ENCODE measurements around the gene GSTP1. TPM values are rescaled to one million over a fixed set of nuclear protein-coding genes. Genes with fewer than 3 reads are reported as not detected.
"Not testable (repeated sequence)": the region's sequence is repeated elsewhere in the genome, so short reads cannot be mapped to it uniquely, and the experiment has no call there.

The GSTP1 gene
- total and polyA plus RNA-seq, 2 donors (not counting 1 experiment from before 2014, with no cell fraction given): 360 to 642 TPM

DNA sequence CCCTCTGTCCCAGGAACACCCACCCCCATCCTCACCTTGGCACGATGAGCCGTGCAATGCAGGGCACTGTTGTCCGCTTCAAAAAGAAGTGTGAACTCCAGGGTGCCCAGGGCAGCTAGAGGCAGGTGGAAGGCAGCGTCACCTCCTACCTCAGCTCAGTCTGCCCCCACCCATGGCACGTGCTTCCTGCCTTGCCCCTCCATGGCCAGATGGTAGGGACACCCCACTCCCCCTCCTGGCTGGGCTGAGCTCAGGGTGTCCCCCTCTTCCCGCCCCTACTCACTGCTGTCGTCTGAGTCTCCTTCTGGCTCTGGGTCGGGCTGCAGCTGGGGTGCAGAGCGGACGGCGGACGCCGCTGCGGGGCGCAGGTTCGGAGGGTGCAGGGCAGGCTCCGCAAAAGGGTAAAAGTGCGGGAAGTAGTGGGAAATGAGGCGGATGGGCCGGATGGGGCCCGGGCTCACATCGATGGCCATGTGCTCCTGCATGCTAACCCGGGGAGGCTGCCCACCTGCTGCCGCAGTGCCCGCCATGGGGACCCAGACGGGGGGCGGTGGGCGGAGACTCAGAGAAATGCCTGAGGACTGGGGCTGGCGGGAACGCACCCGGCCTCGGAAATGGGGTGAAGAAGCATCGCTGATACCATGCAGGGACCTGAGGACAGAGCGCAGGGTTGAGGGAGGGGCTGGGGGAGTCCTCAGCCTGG, 32.3 kb downstream of the GSTP1 start:
- TF ChIP-seq, protein P1, sequence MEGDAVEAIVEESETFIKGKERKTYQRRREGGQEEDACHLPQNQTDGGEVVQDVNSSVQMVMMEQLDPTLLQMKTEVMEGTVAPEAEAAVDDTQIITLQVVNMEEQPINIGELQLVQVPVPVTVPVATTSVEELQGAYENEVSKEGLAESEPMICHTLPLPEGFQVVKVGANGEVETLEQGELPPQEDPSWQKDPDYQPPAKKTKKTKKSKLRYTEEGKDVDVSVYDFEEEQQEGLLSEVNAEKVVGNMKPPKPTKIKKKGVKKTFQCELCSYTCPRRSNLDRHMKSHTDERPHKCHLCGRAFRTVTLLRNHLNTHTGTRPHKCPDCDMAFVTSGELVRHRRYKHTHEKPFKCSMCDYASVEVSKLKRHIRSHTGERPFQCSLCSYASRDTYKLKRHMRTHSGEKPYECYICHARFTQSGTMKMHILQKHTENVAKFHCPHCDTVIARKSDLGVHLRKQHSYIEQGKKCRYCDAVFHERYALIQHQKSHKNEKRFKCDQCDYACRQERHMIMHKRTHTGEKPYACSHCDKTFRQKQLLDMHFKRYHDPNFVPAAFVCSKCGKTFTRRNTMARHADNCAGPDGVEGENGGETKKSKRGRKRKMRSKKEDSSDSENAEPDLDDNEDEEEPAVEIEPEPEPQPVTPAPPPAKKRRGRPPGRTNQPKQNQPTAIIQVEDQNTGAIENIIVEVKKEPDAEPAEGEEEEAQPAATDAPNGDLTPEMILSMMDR (conservative IDR thresholded peaks at IDR 0.05 in 1 of 2, IDR thresholded peaks at IDR 0.05 in 1 of 2; ENCODE audit: low read depth in 1 of 2, low read length in 2 of 2): no peak
- TF ChIP-seq EZH2 (IDR thresholded peaks at IDR 0.05; ENCODE audit: low read length, missing control alignments): no peak
- H3K27me3 ChIP-seq (ENCODE audit: control insufficient read depth, insufficient read depth, low read length): peaks cover 15% of the 10 kb centered on the region
- no peak overlapping the region for H3K9ac ChIP-seq (ENCODE audit: insufficient read depth, low read length)
- no peak for DNase-seq (ENCODE audit: low read depth in 2 of 2)
- H3K27ac ChIP-seq (ENCODE audit: insufficient read depth, low read length): no peak overlapping the region
- H3K36me3 ChIP-seq (ENCODE audit: control insufficient read depth, insufficient read depth, low read length): peaks cover 2% of the 10 kb centered on the region
- H3K79me2 ChIP-seq (ENCODE audit: control insufficient read depth, insufficient read depth, low read length): no peaks in the 10 kb centered on the region
- H4K20me1 ChIP-seq (ENCODE audit: control insufficient read depth, extremely low read depth, insufficient read depth, low read length): no peaks in the 10 kb centered on the region
- H3K4me2 ChIP-seq (ENCODE audit: extremely low read depth, insufficient read depth, low read length): no peak overlapping the region
- H3K4me1 ChIP-seq (ENCODE audit: control insufficient read depth, extremely low read depth, insufficient read depth, low read length): no peaks in the 10 kb centered on the region
- no peak overlapping the region for H3K4me3 ChIP-seq (replicated peaks in 1 of 4; ENCODE audit: control extremely low read depth in 1 of 4, insufficient read depth in 1 of 4, low read depth in 3 of 4, low read length in 4 of 4)
- no peaks in the 10 kb centered on the region for H3K9me3 ChIP-seq (ENCODE audit: control insufficient read depth, insufficient read depth, low read depth, low read length)
- no peak overlapping the region for H2AFZ ChIP-seq (ENCODE audit: low read length)

DNA sequence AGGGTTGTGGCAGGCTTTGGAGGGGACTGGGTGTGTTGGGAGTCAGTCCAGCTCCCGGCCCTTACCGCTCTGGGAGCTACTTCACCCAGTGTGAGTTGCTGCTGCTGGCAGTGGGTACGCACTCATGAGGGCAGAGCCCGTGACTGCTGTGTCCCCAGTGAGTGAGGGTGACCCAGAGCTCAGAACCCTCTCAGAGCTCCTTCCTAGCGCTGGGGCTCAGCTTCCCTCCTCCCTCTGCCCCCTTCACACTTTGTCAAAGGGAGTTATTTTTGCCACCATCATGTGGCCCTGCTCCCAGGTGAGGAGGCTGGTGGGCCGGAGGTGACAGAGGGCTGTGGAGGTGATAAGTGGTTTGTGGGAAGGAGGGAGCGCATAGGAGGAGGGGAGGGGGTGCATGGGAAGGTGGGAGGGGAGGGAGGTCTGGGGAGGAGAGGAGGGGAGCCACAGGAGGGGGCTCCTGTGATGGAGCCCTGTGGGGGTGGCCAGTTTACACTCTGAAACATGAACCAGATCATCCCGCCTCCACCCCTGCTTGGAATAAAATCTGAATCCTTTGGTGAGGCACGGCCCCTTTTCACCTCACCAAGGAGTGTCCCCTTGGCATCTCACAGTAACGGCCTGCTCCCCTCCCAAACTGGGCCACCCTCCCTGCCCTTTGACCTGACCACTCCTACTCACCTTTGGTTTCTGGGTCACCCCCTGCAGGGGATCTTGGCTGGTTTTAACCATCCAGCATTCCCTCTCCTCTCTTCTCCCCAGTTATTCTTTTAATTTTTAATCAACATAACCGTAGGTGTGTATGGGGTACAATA, 33.0 kb downstream of the GSTP1 start:
- no peaks in the 10 kb centered on the region for H4K20me1 ChIP-seq (ENCODE audit: control insufficient read depth, extremely low read depth, insufficient read depth, low read length)
- H3K4me3 ChIP-seq (replicated peaks in 1 of 4; ENCODE audit: control extremely low read depth in 1 of 4, insufficient read depth in 1 of 4, low read depth in 3 of 4, low read length in 4 of 4): no peak overlapping the region
- H3K9me3 ChIP-seq (ENCODE audit: control insufficient read depth, insufficient read depth, low read depth, low read length): no peaks in the 10 kb centered on the region
- no peak for DNase-seq (ENCODE audit: low read depth in 2 of 2)
- no peak overlapping the region for H3K27ac ChIP-seq (ENCODE audit: insufficient read depth, low read length)
- H3K79me2 ChIP-seq (ENCODE audit: control insufficient read depth, insufficient read depth, low read length): no peaks in the 10 kb centered on the region
- TF ChIP-seq, protein P1 (conservative IDR thresholded peaks at IDR 0.05 in 1 of 2, IDR thresholded peaks at IDR 0.05 in 1 of 2; ENCODE audit: low read depth in 1 of 2, low read length in 2 of 2): no peak
- TF ChIP-seq EZH2 (IDR thresholded peaks at IDR 0.05; ENCODE audit: low read length, missing control alignments): no peak
- no peaks in the 10 kb centered on the region for H3K4me1 ChIP-seq (ENCODE audit: control insufficient read depth, extremely low read depth, insufficient read depth, low read length)
- no peaks in the 10 kb centered on the region for H3K36me3 ChIP-seq (ENCODE audit: control insufficient read depth, insufficient read depth, low read length)
- no peak overlapping the region for H3K9ac ChIP-seq (ENCODE audit: insufficient read depth, low read length)
- no peak overlapping the region for H3K4me2 ChIP-seq (ENCODE audit: extremely low read depth, insufficient read depth, low read length)
- peaks cover 15% of the 10 kb centered on the region for H3K27me3 ChIP-seq (ENCODE audit: control insufficient read depth, insufficient read depth, low read length)
- H2AFZ ChIP-seq (ENCODE audit: low read length): no peak overlapping the region

DNA sequence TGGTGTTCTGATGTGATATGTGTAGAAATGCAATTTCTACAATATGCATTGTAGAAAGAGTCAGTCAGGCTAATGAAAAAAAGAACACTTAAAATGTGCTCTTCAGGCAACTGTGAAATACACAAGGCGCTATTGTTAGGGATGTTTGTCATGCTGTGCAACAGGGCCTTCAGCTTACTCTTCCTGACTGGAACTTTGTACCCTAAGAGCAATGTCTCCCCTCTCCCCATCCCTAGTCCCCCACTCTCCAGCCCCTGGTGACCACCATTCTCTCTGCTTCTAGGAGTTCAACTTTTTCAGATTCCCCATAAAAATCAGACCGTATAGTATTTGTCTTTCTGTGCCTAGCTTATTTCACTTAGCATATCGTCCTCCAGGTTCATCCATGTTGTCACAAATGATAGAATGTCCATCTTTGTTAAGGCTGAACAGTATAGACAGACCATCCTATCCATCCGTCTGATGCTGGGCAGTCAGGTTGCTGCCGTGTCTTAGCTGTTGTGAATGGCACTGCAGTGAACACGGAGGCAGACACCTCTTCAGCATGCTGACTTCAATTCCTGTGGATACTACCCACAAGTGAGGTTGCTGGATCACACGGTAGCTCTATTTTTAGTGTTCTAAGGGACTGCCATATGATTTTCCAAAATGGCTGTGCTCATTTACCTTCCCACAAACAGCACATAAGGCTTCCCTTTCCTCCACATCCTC, 33.8 kb downstream of the GSTP1 start:
- H3K27ac ChIP-seq (ENCODE audit: insufficient read depth, low read length): no peak overlapping the region
- no peak overlapping the region for H3K4me3 ChIP-seq (replicated peaks in 1 of 4; ENCODE audit: control extremely low read depth in 1 of 4, insufficient read depth in 1 of 4, low read depth in 3 of 4, low read length in 4 of 4)
- no peak for DNase-seq (ENCODE audit: low read depth in 2 of 2)
- H3K9me3 ChIP-seq (ENCODE audit: control insufficient read depth, insufficient read depth, low read depth, low read length): no peaks in the 10 kb centered on the region
- no peaks in the 10 kb centered on the region for H4K20me1 ChIP-seq (ENCODE audit: control insufficient read depth, extremely low read depth, insufficient read depth, low read length)
- H3K4me2 ChIP-seq (ENCODE audit: extremely low read depth, insufficient read depth, low read length): no peak overlapping the region
- H3K4me1 ChIP-seq (ENCODE audit: control insufficient read depth, extremely low read depth, insufficient read depth, low read length): no peaks in the 10 kb centered on the region
- H3K9ac ChIP-seq (ENCODE audit: insufficient read depth, low read length): no peak overlapping the region
- H3K36me3 ChIP-seq (ENCODE audit: control insufficient read depth, insufficient read depth, low read length): no peaks in the 10 kb centered on the region
- H2AFZ ChIP-seq (ENCODE audit: low read length): no peak overlapping the region
- no peaks in the 10 kb centered on the region for H3K79me2 ChIP-seq (ENCODE audit: control insufficient read depth, insufficient read depth, low read length)
- H3K27me3 ChIP-seq (ENCODE audit: control insufficient read depth, insufficient read depth, low read length): peaks cover 15% of the 10 kb centered on the region
- TF ChIP-seq, protein P1 (conservative IDR thresholded peaks at IDR 0.05 in 1 of 2, IDR thresholded peaks at IDR 0.05 in 1 of 2; ENCODE audit: low read depth in 1 of 2, low read length in 2 of 2): no peak

- not testable (repeated sequence) for DNase-seq (ENCODE audit: low read depth in 2 of 2); H3K4me2 ChIP-seq (ENCODE audit: extremely low read depth, insufficient read depth, low read length); H3K4me1 ChIP-seq (ENCODE audit: control insufficient read depth, extremely low read depth, insufficient read depth, low read length); H2AFZ ChIP-seq (ENCODE audit: low read length); H3K4me3 ChIP-seq (replicated peaks in 1 of 4; ENCODE audit: control extremely low read depth in 1 of 4, insufficient read depth in 1 of 4, low read depth in 3 of 4, low read length in 4 of 4); H3K9ac ChIP-seq (ENCODE audit: insufficient read depth, low read length); H3K9me3 ChIP-seq (ENCODE audit: control insufficient read depth, insufficient read depth, low read depth, low read length); H3K27ac ChIP-seq (ENCODE audit: insufficient read depth, low read length); H4K20me1 ChIP-seq (ENCODE audit: control insufficient read depth, extremely low read depth, insufficient read depth, low read length); H3K79me2 ChIP-seq (ENCODE audit: control insufficient read depth, insufficient read depth, low read length); H3K36me3 ChIP-seq (ENCODE audit: control insufficient read depth, insufficient read depth, low read length)
- H3K27me3 ChIP-seq (ENCODE audit: control insufficient read depth, insufficient read depth, low read length): peaks cover 15% of the 10 kb centered on the region
These were observed 35.5 kb downstream of the GSTP1 start for GRCh38 chr11:67618901-67619659.
